ENCODE results near the gene ANKRD40. TPM values are rescaled to one million over a fixed set of nuclear protein-coding genes. Genes with fewer than 3 reads are reported as not detected.
"Not testable (repeated sequence)": the region's sequence is repeated elsewhere in the genome, so short reads cannot be mapped to it uniquely, and the experiment has no call there.

The ANKRD40 gene
- total and polyA plus RNA-seq, 2 donors from 2014 or later, result 15.8 to 37.6 TPM

DNA sequence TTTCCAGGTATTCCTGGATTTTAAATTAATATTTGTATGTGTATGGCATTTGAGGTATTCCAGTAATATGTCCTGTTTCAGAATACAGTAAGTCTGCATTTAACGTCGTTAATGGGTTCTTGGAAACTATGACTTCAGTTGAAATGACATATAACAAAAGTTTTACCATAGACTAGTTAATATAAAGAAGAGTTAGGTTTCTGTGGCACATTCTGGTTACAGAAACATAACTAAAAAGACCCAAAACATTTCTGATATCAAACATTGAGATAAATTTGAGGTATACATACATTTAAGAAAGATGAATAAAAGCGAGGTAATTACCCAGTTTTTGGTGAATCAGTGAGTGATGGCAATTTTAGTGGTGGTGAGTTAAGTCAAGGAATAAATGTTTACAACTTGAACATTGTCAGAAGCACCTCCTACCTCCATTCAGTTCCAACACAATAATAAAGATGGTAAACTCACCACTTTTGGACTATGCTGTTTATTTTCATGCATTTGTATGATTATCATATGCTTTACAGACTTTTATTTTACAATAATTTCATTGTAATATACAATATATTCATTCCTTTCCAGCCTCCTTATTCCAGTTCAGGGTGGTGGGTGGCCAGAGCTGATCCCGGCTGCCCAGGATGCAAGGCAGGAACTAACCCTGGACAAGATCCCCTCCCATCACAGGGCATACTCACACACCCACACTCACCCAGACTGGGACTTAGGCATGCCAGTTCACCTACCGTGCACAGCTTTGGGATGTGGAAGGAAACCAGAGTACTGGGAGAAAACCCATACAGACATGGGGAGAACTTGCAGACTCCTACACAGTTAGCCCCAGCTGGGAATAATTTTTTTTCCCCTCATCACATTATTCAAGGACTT is 21.4 kb upstream of the ANKRD40 start:
- intact Hi-C loops (cut with DNase I), result no loop called here
- FAIRE-seq (no peak), DNase-seq (no peak)
- Histone ChIP-seq H3K9me3 (ENCODE audit: control insufficient read depth in 2 of 3, insufficient read depth in 1 of 3, low read length in 3 of 3) (no peaks in the 10 kb centered on the region), H3K27ac (ENCODE audit: low read depth in 2 of 2, low read length in 2 of 2) (no peak overlapping the region), H3K9ac (ENCODE audit: low read length in 3 of 3) (no peak overlapping the region), H3K4me1 (ENCODE audit: control insufficient read depth in 2 of 3, insufficient read depth in 2 of 3, low read depth in 1 of 3, low read length in 3 of 3) (peaks cover 0 to 25% (median 25%) of the 10 kb centered on the region in 3 donors), H3K36me3 (ENCODE audit: control insufficient read depth in 2 of 3, insufficient read depth in 3 of 3, low read length in 3 of 3) (no peaks in the 10 kb centered on the region), H3K27me3 (ENCODE audit: control insufficient read depth, insufficient read depth, low read length) (no peaks in the 10 kb centered on the region), H3K4me3 (ENCODE audit: low read length in 3 of 3) (no peak overlapping the region)
- TF ChIP-seq, protein P1, sequence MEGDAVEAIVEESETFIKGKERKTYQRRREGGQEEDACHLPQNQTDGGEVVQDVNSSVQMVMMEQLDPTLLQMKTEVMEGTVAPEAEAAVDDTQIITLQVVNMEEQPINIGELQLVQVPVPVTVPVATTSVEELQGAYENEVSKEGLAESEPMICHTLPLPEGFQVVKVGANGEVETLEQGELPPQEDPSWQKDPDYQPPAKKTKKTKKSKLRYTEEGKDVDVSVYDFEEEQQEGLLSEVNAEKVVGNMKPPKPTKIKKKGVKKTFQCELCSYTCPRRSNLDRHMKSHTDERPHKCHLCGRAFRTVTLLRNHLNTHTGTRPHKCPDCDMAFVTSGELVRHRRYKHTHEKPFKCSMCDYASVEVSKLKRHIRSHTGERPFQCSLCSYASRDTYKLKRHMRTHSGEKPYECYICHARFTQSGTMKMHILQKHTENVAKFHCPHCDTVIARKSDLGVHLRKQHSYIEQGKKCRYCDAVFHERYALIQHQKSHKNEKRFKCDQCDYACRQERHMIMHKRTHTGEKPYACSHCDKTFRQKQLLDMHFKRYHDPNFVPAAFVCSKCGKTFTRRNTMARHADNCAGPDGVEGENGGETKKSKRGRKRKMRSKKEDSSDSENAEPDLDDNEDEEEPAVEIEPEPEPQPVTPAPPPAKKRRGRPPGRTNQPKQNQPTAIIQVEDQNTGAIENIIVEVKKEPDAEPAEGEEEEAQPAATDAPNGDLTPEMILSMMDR (IDR thresholded peaks at IDR 0.05; ENCODE audit: borderline replicate concordance, extremely low read depth, insufficient read depth), result no peak

DNA sequence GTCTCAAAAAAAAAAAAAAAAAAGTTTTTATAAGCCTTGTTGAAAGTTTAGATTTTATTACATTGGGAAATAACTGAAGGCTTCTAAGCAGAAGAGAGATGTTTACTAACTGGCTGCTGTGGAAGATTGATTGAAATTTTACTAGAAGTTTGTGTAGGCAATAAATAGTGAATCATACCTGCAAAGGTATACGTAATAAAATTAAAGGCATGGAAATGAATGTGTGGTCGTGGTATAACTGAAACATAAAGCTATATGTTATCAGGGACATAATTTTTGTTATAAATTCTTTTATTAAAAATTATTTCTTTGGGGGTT is 20.4 kb upstream of the ANKRD40 start:
- no peaks in the 10 kb centered on the region for H3K36me3 ChIP-seq (ENCODE audit: control insufficient read depth in 2 of 3, insufficient read depth in 3 of 3, low read length in 3 of 3)
- H3K4me3 ChIP-seq (ENCODE audit: low read length in 3 of 3), result no peak overlapping the region
- no peak overlapping the region for H3K9ac ChIP-seq (ENCODE audit: low read length in 3 of 3)
- DNase-seq (no peak), FAIRE-seq (no peak)
- no peak overlapping the region for H3K27ac ChIP-seq (ENCODE audit: low read depth in 2 of 2, low read length in 2 of 2)
- no peaks in the 10 kb centered on the region for H3K9me3 ChIP-seq (ENCODE audit: control insufficient read depth in 2 of 3, insufficient read depth in 1 of 3, low read length in 3 of 3)
- intact Hi-C loops (cut with DNase I), result no loop called here
- peaks cover 0 to 31% (median 25%) of the 10 kb centered on the region in 3 donors for H3K4me1 ChIP-seq (ENCODE audit: control insufficient read depth in 2 of 3, insufficient read depth in 2 of 3, low read depth in 1 of 3, low read length in 3 of 3)
- H3K27me3 ChIP-seq (ENCODE audit: control insufficient read depth, insufficient read depth, low read length), result no peaks in the 10 kb centered on the region
- TF ChIP-seq, protein P1 (IDR thresholded peaks at IDR 0.05; ENCODE audit: borderline replicate concordance, extremely low read depth, insufficient read depth), result no peak

DNA sequence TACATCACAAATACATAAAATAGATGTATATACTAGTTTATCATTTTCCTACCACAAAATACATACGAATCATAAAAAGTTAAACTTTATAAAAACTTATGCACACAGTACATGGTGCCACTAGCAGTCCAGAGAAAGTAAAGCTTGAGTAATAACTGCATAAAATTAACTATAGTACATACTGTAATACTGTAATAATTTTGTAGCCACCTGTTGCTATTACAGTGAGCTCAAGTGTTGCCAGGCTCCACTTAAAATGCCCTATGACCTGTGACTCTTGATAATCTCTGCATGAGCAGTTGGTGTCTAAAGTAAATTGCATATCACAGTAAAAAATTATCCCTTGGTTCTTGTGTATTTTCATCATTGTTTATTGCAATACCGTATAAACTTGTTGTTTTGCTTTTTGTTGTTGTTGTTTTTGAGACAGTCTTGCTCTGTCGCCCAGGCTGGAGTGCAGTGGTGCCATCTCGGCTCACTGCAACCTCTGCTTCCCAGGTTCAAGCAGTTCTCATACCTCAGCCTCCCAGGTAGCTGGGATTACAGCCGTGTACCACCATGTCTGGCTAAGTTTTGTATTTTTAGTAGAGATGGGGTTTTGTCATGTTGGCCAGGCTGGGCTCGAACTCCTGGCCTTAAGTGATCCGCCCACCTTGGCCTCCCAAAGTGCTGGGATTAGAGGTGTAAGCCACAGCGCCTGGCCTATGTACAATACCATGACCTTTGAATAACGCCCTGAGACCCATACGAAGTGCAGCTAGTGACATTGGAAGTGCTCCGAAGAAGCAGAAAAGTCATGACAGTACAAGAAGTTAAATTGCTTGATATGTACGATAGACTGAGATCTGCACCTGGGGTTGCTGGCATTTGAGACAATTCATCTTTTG is 18.3 kb upstream of the ANKRD40 start:
- Histone ChIP-seq H3K4me1 (ENCODE audit: control insufficient read depth in 2 of 3, insufficient read depth in 2 of 3, low read depth in 1 of 3, low read length in 3 of 3) (peaks cover 3 to 44% (median 23%) of the 10 kb centered on the region in 3 donors), H3K27me3 (ENCODE audit: control insufficient read depth, insufficient read depth, low read length) (no peaks in the 10 kb centered on the region), H3K9ac (ENCODE audit: low read length in 3 of 3) (no peak overlapping the region), H3K27ac (ENCODE audit: low read depth in 2 of 2, low read length in 2 of 2) (no peak overlapping the region), H3K4me3 (ENCODE audit: low read length in 3 of 3) (no peak overlapping the region), H3K9me3 (ENCODE audit: control insufficient read depth in 2 of 3, insufficient read depth in 1 of 3, low read length in 3 of 3) (no peaks in the 10 kb centered on the region), H3K36me3 (ENCODE audit: control insufficient read depth in 2 of 3, insufficient read depth in 3 of 3, low read length in 3 of 3) (no peaks in the 10 kb centered on the region)
- FAIRE-seq (no peak), DNase-seq (no peak)
- TF ChIP-seq, protein P1 (IDR thresholded peaks at IDR 0.05; ENCODE audit: borderline replicate concordance, extremely low read depth, insufficient read depth), result no peak
- intact Hi-C loops (cut with DNase I), result no loop called here

DNA sequence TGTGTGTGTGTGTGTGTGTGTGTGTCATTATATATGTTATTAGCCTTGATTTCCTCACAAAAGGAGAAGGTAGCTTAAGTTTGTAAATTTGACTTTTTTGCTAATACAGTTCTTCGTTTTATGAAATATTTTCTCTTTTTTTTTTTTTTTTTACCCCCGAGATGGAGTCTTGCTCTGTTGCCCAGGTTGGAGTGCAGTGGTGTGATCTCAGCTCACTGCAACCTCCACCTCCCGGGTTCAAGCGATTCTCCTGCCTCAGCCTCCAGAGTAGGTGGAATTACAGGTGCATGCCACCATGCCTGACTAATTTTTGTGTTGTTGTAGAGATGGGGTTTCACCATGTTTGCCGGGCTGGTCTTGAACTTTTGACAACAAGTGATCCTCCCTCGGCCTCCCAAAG is 16.9 kb upstream of the ANKRD40 start:
- FAIRE-seq; intact Hi-C loops (cut with DNase I); H3K27ac ChIP-seq (ENCODE audit: low read depth in 2 of 2, low read length in 2 of 2); DNase-seq; H3K4me3 ChIP-seq (ENCODE audit: low read length in 3 of 3); H3K27me3 ChIP-seq (ENCODE audit: control insufficient read depth, insufficient read depth, low read length); H3K9ac ChIP-seq (ENCODE audit: low read length in 3 of 3); H3K36me3 ChIP-seq (ENCODE audit: control insufficient read depth in 2 of 3, insufficient read depth in 3 of 3, low read length in 3 of 3); H3K9me3 ChIP-seq (ENCODE audit: control insufficient read depth in 2 of 3, insufficient read depth in 1 of 3, low read length in 3 of 3): not testable (repeated sequence)
- H3K4me1 ChIP-seq (ENCODE audit: control insufficient read depth in 2 of 3, insufficient read depth in 2 of 3, low read depth in 1 of 3, low read length in 3 of 3), result peaks cover 3 to 49% (median 23%) of the 10 kb centered on the region in 3 donors

Data from kidney (tissue), 14 donors.